ENCODE data around the gene IVD.

IVD gene

DNA sequence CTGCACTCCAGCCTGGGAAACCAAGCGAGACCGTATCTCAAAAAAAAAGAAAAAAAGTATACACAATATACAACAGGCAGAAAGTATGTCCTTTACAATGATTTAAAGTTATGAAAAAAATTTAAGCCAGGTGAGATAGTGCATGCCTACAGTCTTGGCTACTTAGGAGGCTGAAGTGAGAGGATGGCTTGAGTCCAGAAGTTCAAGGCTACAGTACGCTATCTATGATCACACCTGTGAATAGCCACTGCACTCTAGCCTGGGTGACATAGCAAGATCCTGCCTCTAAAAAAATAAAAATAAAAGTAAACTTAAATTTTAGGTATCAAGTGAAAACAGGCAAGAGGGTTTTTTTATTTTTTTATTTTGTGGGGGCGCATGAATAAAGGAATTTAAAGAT lies 26.2 kb upstream of the IVD start:
- DNase-seq, result no peak

DNA sequence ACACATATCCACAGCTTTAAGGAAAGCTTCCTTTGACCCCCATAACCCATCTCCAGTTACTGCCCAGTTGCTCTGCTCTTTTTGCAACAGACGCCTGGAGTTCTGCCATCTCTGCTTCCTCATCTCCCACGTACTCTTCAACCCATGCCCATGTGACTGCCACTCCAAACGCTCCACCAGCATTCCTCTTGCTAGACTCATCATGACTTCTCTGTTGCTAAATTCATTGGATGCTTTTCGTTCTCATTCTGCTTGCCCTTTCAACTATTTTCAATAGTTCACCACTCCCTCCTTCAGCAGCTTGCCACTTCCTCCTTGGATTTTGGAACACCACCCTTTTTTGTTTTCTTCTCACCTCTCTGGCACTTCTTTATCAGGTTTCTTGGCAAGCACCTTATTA lies 25.7 kb upstream of the IVD start:
- DNase-seq, result no peak

DNA sequence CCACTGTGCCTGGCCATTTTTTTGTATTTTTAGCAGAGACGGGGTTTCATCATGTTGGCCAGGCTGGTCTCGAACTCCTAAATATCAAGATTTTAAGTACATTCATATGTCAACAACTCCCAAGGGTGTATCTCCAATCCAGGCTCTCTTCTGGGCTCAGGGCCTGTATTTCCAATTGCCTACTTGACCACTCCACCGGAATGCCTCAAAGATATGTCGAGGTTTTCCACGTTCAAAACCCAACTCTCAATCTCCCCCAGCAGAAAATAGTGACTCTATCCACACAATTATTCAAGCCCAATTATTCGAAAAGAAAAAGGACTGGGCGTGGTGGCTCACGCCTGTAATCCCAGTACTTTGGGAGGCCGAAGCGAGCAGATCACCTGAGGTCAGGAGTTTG lies 25.0 kb upstream of the IVD start:
- no peak for DNase-seq

DNA sequence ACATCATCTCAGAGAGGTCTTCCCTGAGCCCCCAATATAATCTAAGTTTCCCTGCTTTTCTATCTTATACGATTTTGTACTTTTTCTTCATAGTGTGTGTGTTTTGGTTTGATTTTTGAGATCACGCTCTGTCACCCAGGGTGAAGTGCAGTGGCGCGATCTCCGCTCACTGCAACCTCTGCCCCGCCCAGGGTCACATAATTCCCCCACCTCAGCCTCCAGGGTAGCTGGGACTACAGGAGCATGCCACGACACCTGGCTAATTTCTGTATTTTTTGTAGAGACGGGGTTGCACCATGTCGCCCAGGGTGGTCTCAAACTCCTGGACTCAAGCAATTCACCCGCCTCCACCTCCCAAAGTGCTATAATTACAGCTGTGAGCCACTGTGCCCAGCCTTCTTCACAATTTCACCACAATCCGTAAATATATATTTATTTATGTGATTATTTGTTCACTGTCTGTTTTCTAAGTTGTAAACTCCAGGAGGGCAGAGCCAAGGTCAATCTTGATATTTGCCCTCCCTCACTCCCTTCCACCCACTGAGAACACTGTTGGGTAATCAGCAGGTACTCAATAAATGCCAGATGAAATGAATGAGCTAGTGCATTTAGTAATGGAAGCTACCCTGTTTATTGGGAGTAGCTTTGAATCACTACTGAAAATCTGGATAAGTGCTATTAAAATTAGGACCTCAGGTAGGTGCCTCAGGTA lies 23.6 kb upstream of the IVD start:
- DNase-seq, result no peak

DNA sequence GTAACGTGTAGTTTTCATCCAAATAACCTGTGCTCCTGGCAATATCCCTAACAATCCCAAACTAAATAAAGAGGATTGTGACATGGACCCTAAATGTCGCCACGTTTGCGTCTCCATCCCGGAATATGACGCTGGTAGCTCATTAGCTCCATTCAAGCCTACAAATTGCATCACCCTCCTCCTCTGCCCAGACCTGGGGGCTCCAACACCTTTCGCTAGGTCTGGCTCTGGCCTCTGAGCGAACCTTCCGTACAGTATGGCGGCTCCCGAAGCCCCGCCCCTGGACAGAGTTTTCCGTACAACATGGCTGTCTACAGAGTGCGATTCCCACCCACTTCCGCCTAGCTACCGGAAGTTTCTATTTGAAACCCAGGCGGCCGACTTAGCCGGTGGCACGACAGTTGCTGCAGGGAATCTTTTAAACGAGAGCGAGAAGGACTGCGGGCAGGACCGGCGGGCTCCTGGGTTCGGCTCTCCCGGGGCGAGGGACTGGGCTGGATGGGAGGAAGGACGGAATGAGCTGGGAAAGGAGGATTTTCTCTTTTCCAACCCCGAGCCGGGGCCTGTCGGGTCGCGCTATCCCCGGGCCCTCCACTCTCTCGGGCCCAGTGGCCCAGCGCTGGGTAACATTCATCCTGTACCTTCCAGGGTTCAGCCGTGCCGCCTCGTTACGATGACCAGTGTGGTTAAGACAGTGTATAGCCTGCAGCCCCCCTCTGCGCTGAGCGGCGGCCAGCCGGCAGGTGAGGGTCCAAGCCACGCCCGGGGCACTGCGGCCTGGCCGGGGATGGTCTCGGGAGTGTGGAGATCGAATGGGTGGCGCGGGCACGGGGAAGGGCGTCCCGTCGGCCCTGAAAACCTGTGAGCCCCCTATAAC lies 22.8 kb upstream of the IVD start, which contains the start of gene KNSTRN:
Gene KNSTRN (plus strand): TSS at position 142 of the 877 bp plus-strand sequence. CDS start 115 bp downstream, at position 257.
- DNase-seq, result peak; percentile 89

DNA sequence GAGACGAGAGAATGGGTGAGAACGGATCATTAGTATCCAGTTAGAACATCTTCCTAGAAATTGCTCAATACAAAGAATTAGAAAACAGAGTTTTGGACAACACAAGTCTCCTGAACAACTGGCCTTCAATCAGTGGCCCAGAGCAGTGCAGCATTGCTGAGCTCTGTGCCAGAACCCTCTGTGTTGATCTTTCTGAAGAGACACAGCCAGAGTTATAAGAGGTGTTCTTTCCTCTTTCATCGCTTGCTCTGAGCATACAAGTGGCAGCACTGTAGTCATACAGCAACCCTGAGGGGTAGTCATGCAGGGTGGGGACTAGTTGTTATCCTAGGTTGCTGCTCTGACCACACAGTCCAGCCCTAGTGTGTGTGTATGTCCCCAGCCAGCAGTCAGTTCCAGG lies 19.1 kb upstream of the IVD start:
- no peak for DNase-seq

DNA sequence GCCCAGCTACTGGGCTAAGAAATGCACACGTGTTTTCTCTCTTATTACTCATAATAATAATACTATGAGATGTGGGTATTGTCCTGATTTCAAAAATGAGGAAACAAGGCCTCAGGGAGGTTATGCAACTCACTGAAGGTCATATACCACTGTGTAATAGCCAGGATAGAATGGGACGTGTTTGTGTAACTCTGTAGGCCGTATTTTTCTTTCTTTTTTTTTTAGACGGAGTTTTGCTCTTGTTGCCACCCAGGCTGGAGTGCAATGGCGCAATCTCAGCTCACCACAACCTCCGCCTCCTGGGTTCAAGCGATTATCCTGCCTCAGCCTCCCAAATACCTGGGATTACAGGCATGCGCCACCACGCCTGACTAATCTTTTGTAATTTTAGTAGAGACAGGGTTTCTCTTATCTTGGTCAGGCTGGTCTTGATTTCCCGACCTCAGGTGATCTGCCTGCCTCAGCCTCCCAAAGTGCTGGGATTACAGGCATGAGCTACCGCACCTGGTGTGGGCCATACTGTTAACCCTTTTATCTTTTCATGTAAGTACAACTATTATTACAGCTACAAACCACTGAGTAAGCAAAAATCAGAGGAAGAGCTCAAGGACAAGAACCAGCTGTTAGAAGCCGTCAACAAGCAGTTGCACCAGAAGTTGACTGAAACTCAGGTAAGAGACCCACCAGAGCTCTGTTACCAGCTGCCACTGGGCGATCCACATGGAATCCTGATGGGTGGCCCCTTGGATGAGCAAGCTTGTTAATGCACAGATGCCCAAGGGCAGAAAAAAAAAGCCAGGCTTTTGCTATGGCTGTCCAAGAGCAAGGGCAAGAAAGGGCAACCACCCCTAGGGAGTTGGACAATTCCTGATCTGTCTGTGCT lies 16.4 kb upstream of the IVD start:
- no peak for DNase-seq

DNA sequence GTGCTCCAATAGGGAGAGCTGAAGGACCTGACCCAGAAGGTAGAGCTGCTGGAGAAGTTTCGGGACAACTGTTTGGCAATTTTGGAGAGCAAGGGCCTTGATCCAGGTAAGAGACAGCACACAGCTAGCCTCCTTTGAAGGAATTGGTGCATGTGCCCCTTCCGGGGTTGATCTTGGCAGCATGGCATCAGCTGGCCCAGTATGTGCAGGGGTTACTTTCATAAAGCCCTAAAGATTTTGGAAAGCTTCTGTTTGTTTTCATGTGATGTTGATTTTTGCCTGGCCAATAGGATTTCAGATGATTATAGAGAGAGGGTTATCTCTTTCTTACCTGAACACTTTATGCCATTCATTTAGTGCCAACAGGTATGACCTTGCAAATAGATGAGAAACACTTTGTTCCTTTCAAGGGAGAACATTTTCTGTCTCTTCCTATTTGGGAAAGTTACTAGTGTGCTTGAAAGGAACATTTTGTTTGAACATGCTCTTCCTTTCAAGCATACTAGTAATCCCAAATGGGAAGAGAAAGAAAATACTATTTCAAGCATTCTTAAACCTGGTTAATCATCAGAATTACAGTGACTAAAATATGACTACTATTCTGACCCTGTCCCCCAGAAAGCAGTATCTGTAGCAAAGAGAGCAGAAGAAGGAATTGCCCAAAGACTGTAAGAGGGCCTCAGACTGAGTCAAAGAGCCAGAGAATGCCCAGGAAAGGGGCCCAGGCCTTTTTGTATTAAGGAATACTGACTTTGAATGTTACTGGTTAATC lies 15.6 kb upstream of the IVD start:
- no peak for DNase-seq

DNA sequence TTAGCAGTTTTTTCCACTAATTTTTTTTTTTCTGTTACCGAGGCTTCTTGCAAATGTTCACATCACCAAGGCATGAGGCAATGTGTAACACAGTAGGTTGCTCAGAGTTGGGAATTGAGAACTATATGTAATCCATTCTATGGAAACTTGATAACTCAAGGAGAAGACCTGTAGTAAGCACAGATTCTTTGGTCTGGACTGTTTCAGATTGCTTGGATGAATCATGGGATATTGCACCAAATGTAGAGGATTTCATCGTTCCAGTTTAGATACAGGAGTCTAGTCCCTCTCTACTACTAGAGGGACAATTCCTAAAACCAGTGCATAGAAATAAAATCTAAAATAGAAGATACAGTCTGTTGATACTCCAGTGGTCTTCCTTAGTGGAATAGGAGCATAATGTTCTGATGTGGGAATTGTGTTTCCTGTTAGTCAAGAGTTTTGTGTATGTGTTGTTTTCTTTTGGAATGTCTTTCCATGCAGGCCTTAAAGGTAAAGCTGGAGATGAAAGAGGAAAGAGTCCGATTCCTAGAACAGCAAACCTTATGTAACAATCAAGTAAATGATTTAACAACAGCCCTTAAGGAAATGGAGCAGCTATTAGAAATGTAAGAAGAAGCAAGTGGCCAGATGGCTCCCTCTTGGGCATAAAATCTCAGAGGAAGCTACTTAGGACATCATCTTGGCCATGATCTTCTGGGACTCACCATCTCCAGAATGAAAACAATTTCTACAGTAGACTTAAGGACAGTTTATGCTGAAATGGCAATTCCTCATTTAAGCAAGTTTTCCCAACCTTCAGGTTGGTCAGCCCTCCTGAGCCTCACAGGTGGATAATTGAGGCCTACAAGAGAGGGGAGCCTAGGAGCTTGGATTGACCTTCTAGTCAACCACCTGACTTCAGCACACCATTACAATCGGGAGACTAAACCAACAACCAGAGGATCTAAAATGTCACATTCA lies 12.3 kb upstream of the IVD start:
- no peak for DNase-seq

DNA sequence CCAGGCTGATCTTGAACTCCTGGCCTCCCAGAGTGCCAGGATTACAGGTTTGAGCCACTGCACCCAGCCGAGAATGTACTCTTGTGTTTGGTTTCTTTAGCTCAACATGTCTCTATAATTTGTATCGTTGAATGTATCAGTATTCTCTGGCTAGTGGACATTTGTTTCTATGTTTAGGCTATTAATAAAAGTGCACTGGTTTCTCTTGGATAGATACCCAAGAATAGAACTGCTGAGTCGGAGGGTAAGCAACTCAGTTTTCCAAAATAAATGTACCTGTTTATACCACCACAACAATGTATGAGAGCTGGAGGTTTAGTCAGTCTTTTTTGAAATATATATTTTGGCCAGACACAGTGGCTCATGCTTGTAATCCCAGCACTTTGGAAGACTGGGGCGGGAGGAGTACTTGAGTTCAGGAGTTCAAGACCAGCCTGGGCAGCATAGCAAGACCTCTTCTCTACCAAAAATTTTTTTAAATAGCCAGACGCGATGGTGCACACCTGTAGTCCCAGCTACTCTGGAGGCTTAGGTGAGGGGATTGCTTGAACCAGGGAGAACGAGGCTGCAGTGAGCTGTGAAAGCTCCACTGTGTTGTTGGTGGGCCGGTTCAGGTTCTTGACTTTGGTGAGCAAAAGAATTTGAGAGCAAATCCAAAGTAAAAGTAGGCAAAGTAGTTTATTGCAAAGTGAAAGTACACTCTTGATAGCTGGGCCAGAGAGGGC lies 7.7 kb upstream of the IVD start:
- no peak for DNase-seq

DNA sequence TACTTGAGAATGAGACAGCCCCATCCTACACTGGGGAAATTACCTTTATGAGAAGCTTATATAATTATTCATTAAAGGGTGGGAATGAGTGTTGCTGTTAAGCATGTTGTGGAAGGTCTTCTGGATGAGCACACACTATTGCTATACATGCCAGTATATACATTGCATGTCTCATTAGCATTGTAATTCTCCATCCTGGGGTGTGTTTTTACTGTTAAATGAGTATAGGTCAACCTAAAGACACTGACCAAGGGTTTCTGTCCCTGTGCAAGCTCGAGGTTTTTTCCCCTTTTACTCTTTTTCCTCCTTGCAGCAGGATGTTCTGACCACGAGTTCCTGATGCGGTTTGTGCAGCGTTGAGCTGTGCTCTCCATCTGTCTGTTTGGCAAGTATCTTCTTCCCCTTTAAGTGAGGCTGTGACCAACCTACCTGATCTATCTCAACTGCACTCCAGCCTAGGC lies 7.2 kb upstream of the IVD start:
- DNase-seq, result no peak

DNA sequence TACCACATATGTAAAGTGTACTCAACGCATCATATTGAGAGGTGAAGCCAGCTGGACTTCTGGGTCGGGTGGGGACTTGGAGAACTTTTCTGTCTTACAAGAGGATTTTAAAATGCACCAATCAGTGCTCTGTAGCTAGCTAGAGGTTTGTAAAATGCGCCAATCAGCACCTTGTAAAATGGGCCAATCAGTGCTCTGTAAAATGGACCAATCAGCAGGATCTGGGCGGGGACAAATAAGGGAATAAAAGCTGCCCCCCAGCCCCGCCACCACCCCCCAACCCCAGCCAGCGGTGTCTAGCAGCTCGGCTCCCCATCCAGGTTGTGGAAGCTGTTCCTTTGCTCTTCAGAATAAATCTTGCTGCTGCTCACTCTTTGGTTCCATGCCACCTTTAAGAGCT lies 6.2 kb upstream of the IVD start:
- DNase-seq, result no peak

DNA sequence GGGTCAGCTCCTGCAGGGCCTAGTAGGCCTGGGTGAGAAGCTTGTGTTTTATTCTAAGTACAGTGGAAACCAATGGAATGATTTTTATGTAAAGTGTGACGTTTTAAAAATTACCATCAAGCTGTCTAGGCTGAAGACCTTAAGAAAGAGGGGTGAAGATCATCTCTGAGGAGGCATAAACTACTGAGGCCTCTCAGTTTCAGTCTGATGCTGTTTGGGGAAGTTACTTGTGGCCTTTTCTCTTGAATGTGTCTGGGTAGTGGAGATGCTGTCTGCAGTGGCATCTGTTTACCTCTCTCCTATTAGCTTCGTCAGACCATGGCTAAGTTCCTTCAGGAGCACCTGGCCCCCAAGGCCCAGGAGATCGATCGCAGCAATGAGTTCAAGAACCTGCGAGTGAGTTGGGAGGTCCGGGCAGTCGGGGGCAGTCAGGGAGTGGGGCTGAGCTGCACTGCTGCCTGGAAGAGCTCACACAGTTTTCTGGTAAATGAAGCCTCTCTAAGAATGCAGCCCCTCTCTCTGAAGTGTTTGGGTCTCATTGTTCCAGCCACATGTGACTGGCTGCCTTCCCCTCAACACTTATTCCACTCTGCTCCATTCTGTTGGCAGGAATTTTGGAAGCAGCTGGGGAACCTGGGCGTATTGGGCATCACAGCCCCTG lies 1.9 kb downstream of the IVD start:
- no peak for DNase-seq

DNA sequence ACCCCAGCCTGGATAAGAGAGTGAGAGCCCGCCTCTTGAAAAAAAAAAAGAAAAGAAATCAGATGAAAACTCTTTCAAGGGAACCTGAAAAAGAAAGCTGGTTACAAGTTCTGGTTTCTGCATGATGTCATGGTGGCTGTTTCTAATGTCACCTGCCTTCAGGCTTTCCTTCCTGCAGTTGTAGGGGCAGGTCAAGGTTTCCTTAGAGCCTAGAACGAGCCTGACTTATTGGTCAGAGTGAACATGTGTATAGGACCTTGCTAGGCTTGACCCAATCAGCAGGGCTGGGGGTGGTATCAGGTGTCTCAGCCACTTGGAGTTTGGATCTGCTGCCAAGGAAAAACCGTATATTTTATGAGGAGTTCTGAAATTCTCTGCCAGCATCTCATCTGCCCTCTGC lies 3.8 kb downstream of the IVD start:
- no peak for DNase-seq

DNA sequence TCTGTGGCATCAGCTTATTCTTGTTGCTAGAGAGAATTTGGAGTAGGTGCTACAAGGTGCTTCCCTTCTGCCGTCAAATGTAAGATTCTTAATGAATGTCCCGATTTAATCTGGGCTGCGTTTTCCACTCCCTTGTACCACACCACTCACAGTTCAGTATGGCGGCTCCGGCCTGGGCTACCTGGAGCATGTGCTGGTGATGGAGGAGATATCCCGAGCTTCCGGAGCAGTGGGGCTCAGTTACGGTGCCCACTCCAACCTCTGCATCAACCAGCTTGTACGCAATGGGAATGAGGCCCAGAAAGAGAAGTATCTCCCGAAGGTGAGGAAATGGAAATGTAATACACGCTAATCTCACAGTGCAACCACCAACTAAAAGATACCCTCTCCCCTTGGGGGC lies 4.9 kb downstream of the IVD start:
- no peak for DNase-seq

DNA sequence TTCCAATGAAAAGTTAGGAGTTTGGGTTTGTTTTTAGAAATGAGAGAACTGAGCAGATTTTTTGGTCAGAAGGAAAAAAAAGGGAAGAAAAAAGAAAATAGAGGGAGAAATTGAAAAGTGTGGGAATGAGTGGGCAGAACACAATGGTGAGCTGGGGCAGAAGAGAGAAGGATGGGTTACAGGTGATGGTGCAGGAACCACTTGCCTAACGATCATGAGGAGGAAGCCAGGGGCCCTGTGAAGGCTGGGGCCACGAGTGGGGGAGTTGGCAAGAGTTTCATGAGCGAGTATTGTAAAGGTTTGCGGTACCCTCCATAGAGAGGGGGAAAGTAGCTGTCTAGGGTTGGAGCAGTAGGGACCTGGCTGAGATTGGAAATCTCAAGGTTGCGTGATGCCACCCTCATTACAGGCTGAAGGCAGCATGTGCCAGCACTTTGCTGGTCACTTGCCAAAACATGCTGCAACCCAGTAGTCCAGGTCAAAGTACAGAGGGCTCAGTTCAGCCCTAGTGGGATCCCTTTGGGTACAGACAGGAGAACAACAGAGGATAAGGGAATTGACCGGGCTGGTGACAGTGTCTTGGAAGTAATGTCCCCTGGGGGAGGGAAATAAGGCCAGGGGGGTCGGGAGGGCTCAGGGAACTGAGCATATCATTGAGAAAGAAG lies 6.6 kb downstream of the IVD start:
- DNase-seq, result no peak

DNA sequence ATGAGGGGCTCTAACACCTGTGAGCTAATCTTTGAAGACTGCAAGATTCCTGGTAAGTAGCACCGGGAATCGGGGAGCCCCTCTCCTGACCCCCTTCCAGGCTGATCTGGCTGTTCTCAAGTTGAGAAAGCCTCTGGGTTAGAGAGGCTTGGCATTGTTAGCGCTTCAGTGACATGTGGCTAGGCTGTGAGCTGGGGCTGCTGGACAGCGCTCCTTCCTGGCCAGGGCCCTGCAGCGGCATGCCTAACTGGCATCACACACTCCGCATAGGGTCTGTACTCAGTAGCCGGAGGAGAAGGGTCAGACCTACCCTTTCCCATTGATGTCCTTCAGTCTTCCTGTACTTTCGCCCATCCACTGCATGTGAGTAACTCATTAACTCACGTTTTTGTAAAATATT lies 7.4 kb downstream of the IVD start:
- no peak for DNase-seq

DNA sequence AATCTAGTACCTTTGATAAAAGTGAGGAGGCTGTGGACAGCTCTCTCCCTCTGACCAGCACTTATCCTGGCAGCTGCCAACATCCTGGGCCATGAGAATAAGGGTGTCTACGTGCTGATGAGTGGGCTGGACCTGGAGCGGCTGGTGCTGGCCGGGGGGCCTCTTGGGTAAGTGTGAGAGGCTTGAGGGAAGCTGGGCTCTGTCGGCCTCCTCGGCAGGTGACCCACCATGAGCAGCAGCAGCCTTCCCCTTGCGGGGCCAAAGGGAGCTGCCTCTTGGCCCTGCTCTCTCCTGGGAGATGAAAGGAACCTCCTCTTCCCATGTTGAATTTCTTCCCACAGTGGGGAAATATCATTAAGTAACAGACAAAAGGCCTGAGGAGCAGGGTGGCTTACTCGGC lies 9.2 kb downstream of the IVD start:
- no peak for DNase-seq

DNA sequence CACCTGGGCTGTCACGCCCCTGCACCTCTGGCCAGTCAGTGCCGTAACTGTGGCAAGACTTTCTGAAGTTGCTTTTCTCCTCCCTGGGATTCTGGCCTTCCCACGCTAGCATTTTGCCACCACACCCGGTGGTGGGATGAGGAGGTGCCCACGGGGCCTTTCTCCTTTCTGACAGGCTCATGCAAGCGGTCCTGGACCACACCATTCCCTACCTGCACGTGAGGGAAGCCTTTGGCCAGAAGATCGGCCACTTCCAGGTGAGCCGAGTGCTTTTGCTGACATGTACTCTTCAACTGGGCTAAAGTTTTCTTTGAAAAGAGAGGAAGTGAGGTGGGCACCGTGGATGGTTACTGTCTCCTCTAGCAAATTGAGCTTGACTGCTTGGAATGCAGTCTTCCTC lies 9.6 kb downstream of the IVD start:
- DNase-seq, result no peak

All from NCI-H774 (cell line).